GM12878 (cell line): Measurements from ENCODE around the gene BLNK. TPM values are rescaled to one million over a fixed set of nuclear protein-coding genes. Genes with fewer than 3 reads are reported as not detected.

Experiments used
- ATAC-seq: fragments of 200-7000 bp; cut with Tn5 transposase; 3 replicates; pipeline ENCODE4 v1.9.1; 2020; ENCODE audit warnings: mild to moderate bottlenecking, moderate library complexity
- BruUV-seq: library from RNA; stranded (reverse); fragments of 400-500 nt; replicated peaks from 2 replicates; lab custom pipeline; 2021; lab: Mats Ljungman, UMichigan
- CTCF ChIA-PET: fragments of 300-600 bp; sonication (Branson Sonifier 250); formaldehyde crosslinking; extraction: SDS; loops from one replicate; lab custom pipeline; 2021; ENCODE audit warnings: inconsistent platforms; lab: Yijun Ruan, JAX
- POLR2A ChIA-PET: fragments of 350-600 bp; formaldehyde crosslinking; extraction: SDS; loops from one replicate; lab custom pipeline; 2021; ENCODE audit warnings: inconsistent platforms; lab: Charles Lee
- RAD21 ChIA-PET: fragments of 300-600 bp; sonication (Branson Sonifier 250); formaldehyde crosslinking; loops from one replicate; lab custom pipeline; 2023; ENCODE audit warnings: antibody characterized with exemption; ENCODE audit not compliant: unreplicated experiment; lab: Charles Lee
- SMC1A ChIA-PET: fragments of 300-600 bp; sonication (Branson Sonifier 250); formaldehyde crosslinking; loops from one replicate; lab custom pipeline; 2023; ENCODE audit not compliant: unreplicated experiment, uncharacterized antibody; lab: Charles Lee
- DNase-seq: peaks from one replicate; pipeline ENCODE4 v3.0.0-alpha.2; 2011; ENCODE audit warnings: low read depth, low spot score
- FAIRE-seq: peaks from 3 replicates; lab custom pipeline; 2011; peaks lifted over from hg19 to GRCh38; lab: Jason Lieb, UNC
- H2AFZ ChIP-seq: 2 replicates; pipeline ENCODE4 v1.6.0; 2011; ENCODE audit warnings: low read depth, low read length, control low read depth; ENCODE audit not compliant: control insufficient read depth
- H3K27ac ChIP-seq: 2 replicates; pipeline ENCODE4 v1.5.1; 2011; ENCODE audit warnings: control low read depth; ENCODE audit not compliant: control insufficient read depth, insufficient read depth
- H3K27me3 ChIP-seq, 2 experiments: replicated peaks in 1 of 2; 2 replicates each; pipeline versions ENCODE4 v1.6.0 to v1.6.1; 2011; ENCODE audit warnings: low read length in 1 of 2; ENCODE audit not compliant: control insufficient read depth in 2 of 2, insufficient read depth in 2 of 2
- H3K36me3 ChIP-seq, 2 experiments: 2 replicates each; pipeline ENCODE4 v1.5.1; 2011; ENCODE audit warnings: low read length in 1 of 2; ENCODE audit not compliant: control insufficient read depth in 2 of 2, insufficient read depth in 2 of 2
- H3K4me1 ChIP-seq: 2 replicates; pipeline ENCODE4 v1.6.1; 2011; ENCODE audit warnings: mild to moderate bottlenecking, low read length, moderate library complexity, mixed read lengths; ENCODE audit not compliant: control insufficient read depth, insufficient read depth
- H3K4me2 ChIP-seq: 2 replicates; pipeline ENCODE4 v1.6.0; 2011; ENCODE audit warnings: control low read depth; ENCODE audit not compliant: control insufficient read depth, insufficient read depth
- H3K4me3 ChIP-seq: fragments of 200-600 bp; sonication (generic); 2 replicates; pipeline ENCODE4 v1.5.1; 2016
- H3K79me2 ChIP-seq: 2 replicates; pipeline ENCODE4 v1.6.0; 2011; ENCODE audit warnings: low read length; ENCODE audit not compliant: control insufficient read depth, insufficient read depth
- H3K9ac ChIP-seq: 2 replicates; pipeline ENCODE4 v1.8.0; 2011; ENCODE audit warnings: low read length, control low read depth, mixed read lengths; ENCODE audit not compliant: control insufficient read depth, insufficient read depth
- H3K9me3 ChIP-seq: replicated peaks from 3 replicates; pipeline ENCODE4 v1.5.1; 2011; ENCODE audit warnings: mild to moderate bottlenecking, low read length; ENCODE audit not compliant: control insufficient read depth, insufficient read depth
- H4K20me1 ChIP-seq: 2 replicates; pipeline ENCODE4 v1.6.0; 2011; ENCODE audit not compliant: control insufficient read depth, insufficient read depth
- FOS ChIP-seq: IDR thresholded peaks from 3 replicates; pipeline ENCODE4 v1.6.1; 2011; ENCODE audit warnings: borderline replicate concordance; ENCODE audit not compliant: insufficient read length; ENCODE audit errors: extremely low read depth
- IRF3 ChIP-seq: fragments of 450-650 bp; IDR thresholded peaks from 2 replicates; pipeline ENCODE4 v1.6.1; 2014; ENCODE audit warnings: mild to moderate bottlenecking
- IRF5 ChIP-seq: fragments of 450-650 bp; IDR thresholded peaks from 2 replicates; pipeline ENCODE4 v1.6.1; 2017; ENCODE audit warnings: borderline replicate concordance
- NKRF ChIP-seq: fragments of 450-650 bp; conservative IDR thresholded peaks from 2 replicates; pipeline ENCODE4 v1.6.1; 2017; ENCODE audit warnings: mild to moderate bottlenecking, moderate library complexity
- RUNX3 ChIP-seq: IDR thresholded peaks from 2 replicates; pipeline ENCODE4 v1.6.1; 2012; ENCODE audit warnings: low read length, inconsistent platforms
- SP1 ChIP-seq: IDR thresholded peaks from one replicate; pipeline ENCODE4 v1.6.1; 2011; ENCODE audit warnings: low read depth, low read length
- STAT1 ChIP-seq: fragments of 450-650 bp; conservative IDR thresholded peaks from 2 replicates; pipeline ENCODE4 v1.6.1; 2014; ENCODE audit warnings: antibody characterized with exemption, mild to moderate bottlenecking
- TCF12 ChIP-seq: IDR thresholded peaks from 2 replicates; pipeline ENCODE4 v1.6.1; 2011; ENCODE audit warnings: low read depth, mild to moderate bottlenecking, low read length
- ZNF622 ChIP-seq: fragments of 450-650 bp; IDR thresholded peaks from 2 replicates; pipeline ENCODE4 v1.6.1; 2017; ENCODE audit warnings: mild to moderate bottlenecking, inconsistent platforms
- WGBS: methylation state at CpG from one replicate; pipeline ENCODE4 v1.1.6; 2016; ENCODE audit warnings: low lambda C conversion rate; ENCODE audit not compliant: insufficient replicate concordance, insufficient coverage; ENCODE audit errors: missing lambda C conversion rate; 5-methylcytosine and 5-hydroxymethylcytosine counted together
- in situ Hi-C: fragments of 300-500 bp; cut with MboI; formaldehyde crosslinking; loops from 9 replicates; pipeline ENCODE4 v1.14.3; 2018; ENCODE audit warnings: mixed read lengths
- intact Hi-C: fragments of 100-400 bp; cut with micrococcal nuclease; formaldehyde crosslinking; loops from one replicate; pipeline ENCODE4 v1.14.2; 2022; ENCODE audit not compliant: unreplicated experiment
- polyA plus RNA-seq, 11 experiments: library from polyadenylated mRNA; depleted of rRNA in 4 of 11; unstranded in 6 of 11; stranded (reverse) in 5 of 11; fragments of >200 nt; fragmentation: Nextera tagmentation in 4 of 11; fragmentation: Illumina TruSeq in 1 of 11; extraction: Ambion mirVana in 4 of 11; extraction: Trizol in 1 of 11; gene quantifications; 1 replicate in 1 of 11; 2 replicates in 10 of 11; pipeline versions ENCODE4 v1.2.1 to v1.2.3, GENCODE V29; 2011 to 2016; ENCODE audit warnings: inconsistent platforms in 2 of 11, missing spikeins in 2 of 11, low read depth in 1 of 11
- total RNA-seq, 4 experiments: library from RNA; depleted of rRNA in 3 of 4; stranded (reverse); fragments of >200 nt in 3 of 4; fragmentation: Illumina TruSeq in 1 of 4; extraction: Trizol in 1 of 4; gene quantifications; 2 replicates each; pipeline versions ENCODE4 v1.2.1 to v1.2.3, GENCODE V29; 2013 to 2021
- TF ChIP-seq, protein P1 (sequence below): fragments of 450-650 bp; IDR thresholded peaks from 2 replicates; pipeline ENCODE4 v1.6.1; 2017; ENCODE audit warnings: mild to moderate bottlenecking, low read depth, inconsistent platforms; ENCODE audit not compliant: poor library complexity, severe bottlenecking

The BLNK gene
- total and polyA plus RNA-seq, 10 of the 15 experiments (the other 5 are each of a cell fraction or from before 2014, with no cell fraction given) = 79.5 to 201 (median 139) TPM

DNA sequence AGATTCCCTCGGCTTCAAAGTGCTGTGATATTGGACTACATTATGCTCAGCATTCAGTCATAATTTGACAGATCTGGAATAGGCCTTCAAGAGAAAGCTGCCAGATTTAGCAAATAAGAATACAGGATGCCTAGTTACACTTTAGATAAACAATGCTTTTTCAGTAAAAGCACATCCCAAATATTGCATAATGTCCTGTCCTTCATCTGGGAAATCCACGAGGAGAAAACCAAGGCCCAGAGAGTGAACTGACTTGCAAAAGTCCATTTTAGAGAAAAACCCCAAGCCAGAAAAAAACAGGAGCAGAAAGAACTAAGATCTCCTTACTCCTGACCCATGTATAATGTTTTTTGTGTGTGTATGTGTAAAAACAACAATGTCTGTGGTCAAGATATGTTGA lies 12.0 kb upstream of the BLNK start:
- Histone ChIP-seq H3K36me3 (no peaks in the 10 kb centered on the region), H3K4me3 (no peak overlapping the region), H3K4me2 (no peak overlapping the region), H3K27ac (no peak overlapping the region), H2AFZ (no peak overlapping the region), H3K4me1 (peaks cover 21% of the 10 kb centered on the region), H4K20me1 (no peaks in the 10 kb centered on the region), H3K79me2 (peaks cover 3% of the 10 kb centered on the region; the same call in 1 of the 2 replicates), H3K9me3 (no peaks in the 10 kb centered on the region; the same call in 2 of the 3 replicates), H3K9ac (no peak overlapping the region), H3K27me3 (no peaks in the 10 kb centered on the region)
- ChIA-PET POLR2A (no interaction called here), SMC1A (interaction anchor here (2.0 to 6.1 kb wide), 2 partner anchors 11 to 39 kb away, joined by 6 to 305 read pairs; partner anchors contain the start of gene BLNK), CTCF (interaction anchor here (1.4 to 5.3 kb wide), 2 partner anchors 10 to 53 kb away, joined by 3 to 102 read pairs; partner anchors contain the start of gene BLNK), RAD21 (interaction anchor here (1.1 to 5.1 kb wide), 2 partner anchors 8 to 53 kb away, joined by 3 to 66 read pairs; no protein-coding TSS in a partner anchor)
- intact Hi-C loops (no loop called here), in situ Hi-C loops (no loop called here)
- ATAC-seq (no peak), FAIRE-seq (no peak), DNase-seq (no peak)
- WGBS = 48% methylated on average over 2 of the region's 2 CpGs
- no TSS peak for BruUV-seq
- TF ChIP-seq SP1 = no peak
- no peak for TF ChIP-seq NKRF
- TF ChIP-seq FOS = no peak
- no peak for TF ChIP-seq IRF5
- TF ChIP-seq RUNX3 = no peak
- no peak for TF ChIP-seq TCF12
- no peak for TF ChIP-seq IRF3
- no peak for TF ChIP-seq ZNF622
- TF ChIP-seq, protein P1, sequence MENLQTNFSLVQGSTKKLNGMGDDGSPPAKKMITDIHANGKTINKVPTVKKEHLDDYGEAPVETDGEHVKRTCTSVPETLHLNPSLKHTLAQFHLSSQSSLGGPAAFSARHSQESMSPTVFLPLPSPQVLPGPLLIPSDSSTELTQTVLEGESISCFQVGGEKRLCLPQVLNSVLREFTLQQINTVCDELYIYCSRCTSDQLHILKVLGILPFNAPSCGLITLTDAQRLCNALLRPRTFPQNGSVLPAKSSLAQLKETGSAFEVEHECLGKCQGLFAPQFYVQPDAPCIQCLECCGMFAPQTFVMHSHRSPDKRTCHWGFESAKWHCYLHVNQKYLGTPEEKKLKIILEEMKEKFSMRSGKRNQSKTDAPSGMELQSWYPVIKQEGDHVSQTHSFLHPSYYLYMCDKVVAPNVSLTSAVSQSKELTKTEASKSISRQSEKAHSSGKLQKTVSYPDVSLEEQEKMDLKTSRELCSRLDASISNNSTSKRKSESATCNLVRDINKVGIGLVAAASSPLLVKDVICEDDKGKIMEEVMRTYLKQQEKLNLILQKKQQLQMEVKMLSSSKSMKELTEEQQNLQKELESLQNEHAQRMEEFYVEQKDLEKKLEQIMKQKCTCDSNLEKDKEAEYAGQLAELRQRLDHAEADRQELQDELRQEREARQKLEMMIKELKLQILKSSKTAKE = no peak
- no peak for TF ChIP-seq STAT1
